GM21528 (cell line): ENCODE results near the gene CFAP107.
"Not testable (repeated sequence)": the region's sequence is repeated elsewhere in the genome, so short reads cannot be mapped to it uniquely, and the experiment has no call there.

ENCODE experiments used
- ATAC-seq: cut with Tn5 transposase; IDR thresholded peaks from one replicate; pipeline ENCODE4 v1.9.1; 2021; ENCODE audit warnings: mild to moderate bottlenecking, moderate library complexity; ENCODE audit not compliant: unreplicated experiment, low FRiP score

Gene CFAP107

GRCh38 chr1:12776801-12777557 lies 31.0 kb downstream of the CFAP107 start:
- ATAC-seq = no peak

GRCh38 chr1:12778061-12778460 lies 32.1 kb downstream of the CFAP107 start:
- ATAC-seq = no peak

GRCh38 chr1:12778907-12779306 lies 32.9 kb downstream of the CFAP107 start:
- ATAC-seq = no peak

GRCh38 chr1:12781488-12781887 lies 35.5 kb downstream of the CFAP107 start:
- not testable (repeated sequence) for ATAC-seq

- not testable (repeated sequence) for ATAC-seq
Observed at GRCh38 chr1:12783783-12784182, 37.8 kb downstream of the CFAP107 start.

- ATAC-seq = not testable (repeated sequence)
Observed at GRCh38 chr1:12784729-12785128, 38.7 kb downstream of the CFAP107 start.

- ATAC-seq = not testable (repeated sequence)
Observed at GRCh38 chr1:12791097-12791496, 45.1 kb downstream of the CFAP107 start, which contains the start of gene PRAMEF1. TSS of gene PRAMEF1 (plus strand) at chr1:12791397. CDS start at chr1:12793228, 1,831 bp downstream.

- ATAC-seq = no peak
Observed at GRCh38 chr1:12798911-12799310, 52.9 kb downstream of the CFAP107 start.

GRCh38 chr1:12799730-12800129 lies 53.7 kb downstream of the CFAP107 start:
- ATAC-seq = no peak

- no peak for ATAC-seq
Observed at GRCh38 chr1:12809933-12810332, 63.9 kb downstream of the CFAP107 start.

GRCh38 chr1:12810691-12811408 lies 64.8 kb downstream of the CFAP107 start:
- ATAC-seq = no peak

- ATAC-seq = no peak
Observed at GRCh38 chr1:12811409-12811784, 65.4 kb downstream of the CFAP107 start.
